GM10248 (cell line): ENCODE data around the gene PRPF38A.

Source experiments
- CTCF ChIA-PET: fragments of 300-600 bp; sonication (Branson Sonifier 250); formaldehyde crosslinking; extraction: SDS; loops from one replicate; lab custom pipeline; 2021; ENCODE audit warnings: antibody characterized with exemption; lab: Yijun Ruan, JAX
- POLR2A ChIA-PET: fragments of 350-650 bp; sonication (Branson Sonifier 250); formaldehyde crosslinking; extraction: SDS; loops from one replicate; lab custom pipeline; 2020; ENCODE audit warnings: antibody characterized with exemption; lab: Yijun Ruan, JAX
- DNase-seq: peaks from one replicate; pipeline ENCODE4 v3.0.0; 2012; ENCODE audit errors: extremely low spot score
- TF ChIP-seq, protein P1 (sequence below): IDR thresholded peaks from 2 replicates; pipeline ENCODE4 v1.5.1; 2012; ENCODE audit warnings: mild to moderate bottlenecking, low read depth; ENCODE audit errors: extremely low read depth, missing control alignments, control extremely low read depth

Gene PRPF38A

DNA sequence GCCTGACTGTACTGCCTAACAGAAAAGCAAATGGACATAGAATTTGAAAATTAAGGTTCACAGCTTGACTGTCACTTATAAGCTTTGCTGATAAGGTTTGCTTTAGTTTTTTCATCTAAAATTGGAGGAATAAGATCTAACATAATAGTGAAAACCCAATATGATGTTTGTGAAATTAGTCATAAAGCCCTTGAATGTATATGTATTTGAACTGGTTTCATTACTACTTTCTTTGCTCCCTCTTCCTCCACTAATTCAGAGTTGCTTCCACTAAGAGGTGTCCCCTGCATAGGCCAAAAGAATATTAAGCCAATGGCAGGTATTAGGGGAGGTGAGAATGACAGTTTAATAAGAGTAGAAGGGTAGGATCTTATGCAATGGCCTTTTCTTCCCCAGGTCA, 10.5 kb downstream of the PRPF38A start:
- ChIA-PET POLR2A (interaction anchor here (1.4 kb wide), 1 partner anchor 10 kb away, joined by 3 read pairs; the partner anchor contains the start of genes ORC1 and PRPF38A), CTCF (interaction anchor here (3.4 kb wide), 1 partner anchor 10 kb away, joined by 19 read pairs; the partner anchor contains the start of genes ORC1 and PRPF38A)
- no peak for DNase-seq
- TF ChIP-seq, protein P1, sequence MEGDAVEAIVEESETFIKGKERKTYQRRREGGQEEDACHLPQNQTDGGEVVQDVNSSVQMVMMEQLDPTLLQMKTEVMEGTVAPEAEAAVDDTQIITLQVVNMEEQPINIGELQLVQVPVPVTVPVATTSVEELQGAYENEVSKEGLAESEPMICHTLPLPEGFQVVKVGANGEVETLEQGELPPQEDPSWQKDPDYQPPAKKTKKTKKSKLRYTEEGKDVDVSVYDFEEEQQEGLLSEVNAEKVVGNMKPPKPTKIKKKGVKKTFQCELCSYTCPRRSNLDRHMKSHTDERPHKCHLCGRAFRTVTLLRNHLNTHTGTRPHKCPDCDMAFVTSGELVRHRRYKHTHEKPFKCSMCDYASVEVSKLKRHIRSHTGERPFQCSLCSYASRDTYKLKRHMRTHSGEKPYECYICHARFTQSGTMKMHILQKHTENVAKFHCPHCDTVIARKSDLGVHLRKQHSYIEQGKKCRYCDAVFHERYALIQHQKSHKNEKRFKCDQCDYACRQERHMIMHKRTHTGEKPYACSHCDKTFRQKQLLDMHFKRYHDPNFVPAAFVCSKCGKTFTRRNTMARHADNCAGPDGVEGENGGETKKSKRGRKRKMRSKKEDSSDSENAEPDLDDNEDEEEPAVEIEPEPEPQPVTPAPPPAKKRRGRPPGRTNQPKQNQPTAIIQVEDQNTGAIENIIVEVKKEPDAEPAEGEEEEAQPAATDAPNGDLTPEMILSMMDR = no peak

- DNase-seq = no peak
- CTCF ChIA-PET = interaction anchor here (1.4 to 3.4 kb wide), 3 partner anchors 12 to 15 kb away, joined by 4 to 19 read pairs (median 7); partner anchors contain the start of genes ORC1 and PRPF38A
- POLR2A ChIA-PET = no interaction called here
- TF ChIP-seq, protein P1 = no peak
Observed at GRCh38 chr1:52416811-52417210, 12.4 kb downstream of the PRPF38A start.

- TF ChIP-seq, protein P1 = no peak
- DNase-seq = no peak
- ChIA-PET POLR2A (interaction anchor here (0.6 kb wide), 1 partner anchor 119 kb away, joined by 3 read pairs; no protein-coding TSS in a partner anchor), CTCF (no interaction called here)
Observed at GRCh38 chr1:52420713-52421112, 16.3 kb downstream of the PRPF38A start.

GRCh38 chr1:52423055-52423454, 18.7 kb downstream of the PRPF38A start:
- POLR2A ChIA-PET = no interaction called here
- TF ChIP-seq, protein P1 = no peak
- CTCF ChIA-PET = no interaction called here
- DNase-seq = no peak

DNA sequence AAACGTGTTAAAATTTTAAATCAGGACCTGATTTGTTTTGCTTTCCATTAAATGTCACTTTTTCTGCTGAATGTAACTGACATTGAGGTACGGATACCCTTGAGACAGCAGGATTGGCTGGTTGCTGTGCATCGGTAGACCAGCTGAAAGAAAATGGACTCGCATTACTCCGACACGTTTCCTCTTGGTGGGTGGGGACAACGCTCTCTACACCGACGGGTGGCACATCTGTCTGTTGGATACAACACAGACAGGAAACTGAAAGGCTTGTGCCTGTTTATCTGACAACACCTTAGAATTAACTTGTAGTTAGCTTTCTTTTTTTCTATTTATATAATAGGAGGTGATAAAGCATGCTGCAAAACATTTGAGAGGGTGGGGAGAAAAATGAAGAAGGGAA, 19.4 kb downstream of the PRPF38A start:
- DNase-seq = no peak
- ChIA-PET POLR2A (no interaction called here), CTCF (no interaction called here)
- TF ChIP-seq, protein P1 = no peak

DNA sequence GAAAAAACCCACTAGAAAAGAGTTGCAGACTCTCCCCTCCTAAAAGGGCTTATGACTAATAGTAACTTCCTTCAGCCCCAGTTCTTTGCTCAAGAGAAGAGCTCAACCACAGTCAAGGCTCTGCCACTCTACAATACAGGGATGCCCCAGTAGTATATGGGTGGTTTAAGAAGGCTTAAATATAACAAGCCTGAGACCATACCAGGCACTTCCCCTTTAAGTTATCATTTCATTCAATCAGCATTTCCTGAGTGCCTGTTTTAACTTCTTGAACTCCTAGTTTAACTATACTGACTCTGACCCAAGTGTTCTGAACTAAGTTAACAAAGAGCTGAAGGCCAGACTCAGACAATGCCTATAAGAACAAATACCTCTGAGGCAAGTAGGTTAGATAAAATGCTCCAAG, 19.8 kb downstream of the PRPF38A start:
- CTCF ChIA-PET = no interaction called here
- TF ChIP-seq, protein P1 = no peak
- POLR2A ChIA-PET = interaction anchor here (0.6 kb wide), 1 partner anchor 342 kb away, joined by 3 read pairs; no protein-coding TSS in a partner anchor
- DNase-seq = no peak
